ENCODE measurements around the gene PDIA4.

The PDIA4 gene

GRCh38 chr7:149002604-149003003, 25.7 kb downstream of the PDIA4 start:
- no peak for DNase-seq

DNA sequence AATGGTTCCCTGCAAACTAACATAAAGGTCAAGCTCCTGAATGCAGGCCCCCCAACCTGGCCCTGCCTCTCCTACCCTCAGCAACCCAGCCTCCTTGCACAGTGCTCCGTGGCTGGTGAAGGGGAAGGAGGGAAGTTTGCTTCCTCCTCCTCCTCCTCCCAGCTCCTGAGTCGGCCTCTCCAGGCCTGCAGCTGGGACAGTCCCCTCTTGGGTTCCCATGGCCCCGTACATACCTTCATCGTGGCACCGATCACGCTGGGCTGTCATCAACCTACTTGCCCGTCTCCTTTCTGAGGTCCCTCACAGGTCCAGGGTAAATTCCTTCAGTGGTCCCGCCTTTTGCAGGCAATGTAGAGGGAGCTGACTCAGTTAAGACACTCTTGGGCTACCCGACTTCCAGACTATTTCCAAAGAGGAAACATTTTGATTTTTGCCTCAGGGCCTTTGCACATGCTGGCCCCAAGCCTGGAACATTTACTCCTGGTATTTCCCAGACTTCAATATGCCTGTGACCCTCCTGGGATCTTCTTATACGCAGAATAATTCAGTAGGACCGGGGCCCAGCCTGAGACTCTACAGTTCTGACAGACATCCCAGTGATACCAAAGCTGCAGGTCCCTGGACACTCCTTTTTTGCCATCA, 26.8 kb downstream of the PDIA4 start:
- DNase-seq = no peak

GRCh38 chr7:149000961-149001360, 27.3 kb downstream of the PDIA4 start:
- DNase-seq = no peak

GRCh38 chr7:148999192-148999591, 29.1 kb downstream of the PDIA4 start:
- DNase-seq = no peak

GRCh38 chr7:148997497-148997896, 30.8 kb downstream of the PDIA4 start:
- DNase-seq = no peak

DNA sequence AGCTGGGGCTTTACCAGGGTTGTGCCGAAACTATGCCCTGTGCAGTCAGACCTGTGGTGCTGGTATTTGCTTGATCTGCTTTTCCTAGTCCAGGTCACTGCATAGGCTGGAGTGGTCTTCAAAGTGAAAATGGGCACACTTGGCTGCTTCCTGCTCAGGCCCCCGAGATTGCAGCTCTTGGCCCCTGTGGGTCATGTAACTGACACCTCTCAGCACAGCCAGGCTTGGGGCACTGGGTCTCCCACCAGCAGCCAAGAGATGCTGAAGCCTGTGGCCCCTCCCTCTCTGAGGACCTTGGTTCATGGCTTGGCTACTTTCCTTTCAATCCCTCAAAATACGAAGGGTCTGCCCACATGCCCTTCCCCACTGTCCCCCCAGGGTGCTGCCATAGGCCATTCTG, 33.7 kb downstream of the PDIA4 start:
- no peak for DNase-seq

- DNase-seq = no peak
Measured at GRCh38 chr7:148993193-148993592, 35.1 kb downstream of the PDIA4 start.

DNA sequence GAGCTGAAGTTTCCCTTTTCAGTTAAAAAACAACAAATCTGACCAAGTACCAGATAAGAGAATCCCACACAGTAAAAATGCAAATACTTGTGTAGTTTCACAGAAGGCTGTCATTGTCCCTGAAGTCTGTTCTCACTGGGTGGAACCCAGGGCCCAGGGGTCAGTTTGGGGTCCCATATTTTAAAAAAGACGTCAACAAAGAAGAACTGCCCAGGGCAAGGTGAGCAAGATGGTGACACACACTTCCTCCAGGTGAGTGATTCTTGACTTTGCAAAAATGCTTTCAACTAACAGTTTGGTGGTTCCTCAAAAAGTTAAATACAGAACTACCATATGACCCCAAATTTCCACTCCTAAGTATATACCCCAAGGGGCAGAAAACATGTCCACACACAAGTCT, 36.8 kb downstream of the PDIA4 start:
- no peak for DNase-seq

DNA sequence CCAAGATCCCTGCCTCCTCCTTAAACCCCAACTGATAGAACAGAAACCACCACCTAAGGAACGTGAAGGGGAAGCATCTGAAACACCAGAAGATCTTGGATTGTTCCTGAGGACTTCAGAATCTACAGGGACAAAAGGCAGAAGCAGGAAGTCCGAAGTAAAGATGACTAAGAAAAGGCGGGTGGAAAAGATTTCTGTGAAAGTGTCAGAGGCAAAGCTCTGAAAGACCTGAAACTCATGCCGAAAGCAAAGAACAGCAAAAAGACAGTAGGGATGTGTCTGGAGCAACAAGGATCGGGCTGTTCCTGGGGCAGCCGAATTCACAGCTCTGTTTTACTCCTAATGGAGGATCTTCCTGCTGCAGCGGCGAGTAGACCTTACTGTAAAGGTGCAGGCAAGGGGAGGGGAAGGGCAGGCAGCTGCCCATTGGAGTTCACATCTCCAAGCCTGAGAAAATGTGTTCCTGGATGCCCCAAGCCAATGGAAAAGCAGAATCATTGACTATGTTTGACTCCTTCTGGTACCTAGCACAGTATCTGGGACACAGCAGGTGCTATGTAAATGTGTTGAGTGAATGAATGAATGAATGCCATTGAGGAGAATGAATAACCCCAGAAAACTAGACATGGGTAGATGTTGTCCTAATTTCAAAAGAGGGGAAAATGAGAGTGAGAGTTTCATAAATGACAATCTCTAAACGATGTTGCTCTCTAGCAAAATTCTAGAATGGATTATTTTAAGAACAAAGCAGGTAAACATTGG, 40.4 kb downstream of the PDIA4 start:
- DNase-seq = peak; percentile 57

GRCh38 chr7:148987010-148987750, 41.1 kb downstream of the PDIA4 start:
- DNase-seq = peak; percentile 94

GRCh38 chr7:148986742-148987009, 41.6 kb downstream of the PDIA4 start:
- DNase-seq = no peak

DNA sequence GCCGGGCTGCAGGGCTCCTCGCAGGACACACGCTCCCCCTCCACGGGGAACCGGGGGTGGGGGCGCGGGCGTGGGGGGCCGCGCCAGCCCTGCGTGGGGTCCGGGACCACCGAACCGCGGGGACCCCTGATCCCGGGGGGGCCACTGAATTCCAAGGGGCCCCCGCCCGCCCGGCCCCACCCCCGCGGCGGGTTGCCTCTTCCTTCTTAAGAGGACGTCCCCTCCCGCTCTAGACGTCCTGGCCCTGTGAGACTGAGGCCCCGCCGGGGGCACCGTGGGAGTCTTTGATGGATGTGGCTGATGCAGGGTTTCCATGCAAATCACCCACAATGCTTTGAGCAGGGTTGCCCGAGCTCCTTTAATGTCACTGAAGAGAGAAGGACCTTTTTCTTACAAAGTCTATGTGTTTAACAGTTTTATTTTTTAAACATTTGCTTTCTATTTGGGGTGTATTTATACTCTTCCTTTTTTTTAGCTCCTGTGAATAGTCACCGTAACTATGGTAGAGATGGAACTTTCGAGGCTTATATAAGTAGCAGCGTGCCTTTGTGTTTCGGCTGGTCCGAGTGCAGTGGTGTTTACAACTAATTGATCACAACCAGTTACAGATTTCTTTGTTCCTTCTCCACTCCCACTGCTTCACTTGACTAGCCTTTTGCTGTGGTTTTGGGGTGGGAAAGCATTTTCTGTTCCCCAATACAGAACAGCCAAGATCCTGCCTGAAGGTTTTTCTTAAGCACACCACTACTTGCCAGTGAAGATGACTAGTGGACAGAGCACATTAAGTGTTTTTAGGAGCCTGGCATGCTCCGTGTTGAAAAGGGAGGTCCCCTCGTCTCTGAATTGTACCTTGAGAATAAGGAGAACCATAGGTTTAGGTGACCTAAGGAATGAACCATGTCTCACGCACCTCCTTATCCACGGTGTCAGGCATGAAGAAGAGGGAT, 44.8 kb downstream of the PDIA4 start:
- peak; percentile 87 for DNase-seq

GRCh38 chr7:148982654-148983199, 45.6 kb downstream of the PDIA4 start:
- DNase-seq = peak; percentile 38

DNA sequence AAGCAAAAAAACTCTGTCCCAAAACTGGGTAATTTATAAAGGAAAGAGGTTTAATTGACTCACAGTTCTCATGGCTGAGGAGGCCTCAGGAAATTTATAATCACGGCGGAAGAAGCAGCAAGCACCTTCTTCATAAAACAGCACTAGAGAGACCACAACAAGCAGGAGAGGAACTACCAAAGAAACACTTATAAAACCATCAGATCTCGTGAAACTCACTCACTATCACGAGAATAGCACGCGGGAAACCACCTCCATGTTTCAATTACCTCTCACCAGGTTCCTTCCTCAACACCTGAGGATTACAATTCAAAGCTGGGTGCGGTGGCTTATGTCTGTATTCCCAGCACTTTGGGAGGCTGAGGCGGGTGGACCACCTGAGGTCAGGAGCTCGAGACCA, 48.5 kb downstream of the PDIA4 start:
- no peak for DNase-seq

- peak; percentile 27 for DNase-seq
Measured at GRCh38 chr7:148979072-148979471, 49.2 kb downstream of the PDIA4 start.

GRCh38 chr7:148978091-148978490, 50.2 kb downstream of the PDIA4 start:
- DNase-seq = no peak

DNA sequence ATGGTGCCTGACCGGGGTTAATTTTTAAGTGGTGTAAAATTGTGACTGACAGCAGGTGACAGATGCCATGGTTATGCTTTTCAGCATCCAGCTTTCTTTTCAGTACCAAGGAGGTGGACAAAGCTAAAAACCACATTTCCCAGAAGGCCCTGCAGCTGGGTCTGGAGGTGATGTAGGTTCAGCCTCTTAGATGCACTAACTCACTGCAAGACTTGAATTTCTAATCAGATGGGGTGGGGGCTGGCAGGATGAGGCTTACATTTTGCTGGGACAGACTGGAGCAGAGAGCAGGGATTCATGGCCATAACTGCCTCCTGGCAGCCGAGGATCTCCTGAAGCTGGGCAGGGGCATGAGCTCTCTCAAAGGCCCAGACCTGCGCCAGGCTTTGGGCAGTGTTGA, 52.4 kb downstream of the PDIA4 start:
- no peak for DNase-seq

DNA sequence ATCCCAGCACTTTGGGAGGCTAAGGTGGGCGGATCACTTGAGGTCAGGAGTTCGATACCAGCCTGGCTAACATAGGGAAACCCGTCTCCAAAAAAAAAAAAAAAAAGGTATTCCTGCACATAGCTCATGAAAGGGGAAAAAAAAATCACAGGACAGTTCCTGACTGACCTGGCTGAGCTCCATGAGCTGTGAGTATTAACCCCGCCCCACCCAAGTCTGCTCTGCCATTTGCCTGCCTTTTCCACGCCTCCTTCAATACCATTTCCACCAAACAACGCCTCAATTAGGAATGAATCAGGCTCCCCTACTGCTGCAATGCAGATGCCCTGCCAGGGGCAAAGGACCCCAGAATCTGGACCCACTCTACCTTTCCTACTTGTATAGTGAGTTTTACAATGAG, 55.0 kb downstream of the PDIA4 start:
- no peak for DNase-seq

DNA sequence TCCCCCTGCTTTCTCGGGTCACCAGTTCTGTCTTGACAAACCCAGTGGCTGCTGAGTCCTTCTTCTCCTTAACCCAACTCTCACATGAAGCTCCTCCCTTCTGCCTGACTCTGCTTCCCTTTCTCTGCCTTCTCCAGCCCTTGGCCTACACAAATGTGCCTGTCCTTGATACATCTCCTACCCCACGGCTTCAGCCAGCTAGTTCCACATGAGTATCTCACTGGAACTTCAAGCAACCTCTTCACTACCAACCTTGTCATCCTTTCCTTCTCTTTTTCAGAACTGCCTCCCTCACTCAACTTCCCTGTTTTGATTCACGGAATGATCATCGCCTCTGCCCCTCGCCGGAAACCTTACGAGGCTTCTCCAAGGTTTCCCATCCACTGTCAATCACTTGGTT, 55.9 kb downstream of the PDIA4 start:
- no peak for DNase-seq

DNA sequence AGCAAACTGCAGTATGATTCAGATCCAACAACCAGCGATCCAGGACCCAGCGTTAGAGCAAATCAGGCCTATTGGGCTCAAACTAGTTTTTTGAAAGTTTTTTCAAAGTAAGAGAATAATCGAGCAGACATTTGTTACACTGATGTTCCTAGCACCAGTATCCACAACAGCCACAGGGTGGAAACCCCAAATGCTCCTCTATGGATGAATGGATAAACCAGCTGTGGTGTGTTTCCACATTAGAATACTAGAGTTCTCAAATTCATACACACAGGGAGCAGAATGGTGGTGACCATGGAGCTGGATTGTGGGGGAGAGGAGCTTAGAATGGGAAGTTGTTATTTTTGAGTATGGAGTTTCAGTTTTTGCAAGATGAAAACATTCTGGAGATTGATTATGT, 60.7 kb downstream of the PDIA4 start:
- DNase-seq = no peak

DNA sequence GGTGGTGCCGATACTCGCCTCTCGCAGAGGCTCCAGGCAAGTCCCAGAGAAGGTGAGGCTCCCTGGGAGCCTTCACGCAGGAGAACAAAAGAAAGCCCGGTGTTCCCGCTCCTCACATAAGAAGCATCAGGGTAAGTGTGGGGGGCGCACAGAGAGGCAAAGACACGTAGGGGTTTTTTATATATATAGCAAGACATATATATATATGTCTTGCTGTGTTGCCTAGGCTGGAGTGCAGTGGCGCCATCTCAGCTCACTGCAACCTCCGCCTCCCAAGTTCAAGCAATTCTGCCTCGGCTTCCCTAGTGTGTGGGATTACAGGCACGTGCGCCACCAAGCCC, 61.3 kb downstream of the PDIA4 start:
- DNase-seq = no peak

- no peak for DNase-seq
Measured at GRCh38 chr7:148964483-148965267, 63.6 kb downstream of the PDIA4 start.

All from NCI-H146 (cell line).